SK-N-SH (cell line): Measurements from ENCODE around the gene SERPINB8. TPM values are rescaled to one million over a fixed set of nuclear protein-coding genes. Genes with fewer than 3 reads are reported as not detected.

ENCODE experiments used
- CTCF ChIA-PET: fragments of 300-600, 350-600 bp; formaldehyde crosslinking; extraction: SDS; loops from one replicate; lab custom pipeline; 2021; lab: Yijun Ruan, JAX
- POLR2A ChIA-PET: fragments of 350-600 bp; sonication (Branson Sonifier 250); formaldehyde crosslinking; extraction: SDS; loops from one replicate; lab custom pipeline; 2020; ENCODE audit warnings: antibody characterized with exemption, inconsistent platforms; lab: Yijun Ruan, JAX
- DNase-seq: peaks from one replicate; pipeline ENCODE4 v3.0.0; 2012
- H2AFZ ChIP-seq: fragments of 200-600 bp; sonication (generic); 2 replicates; pipeline ENCODE4 v1.8.1; 2016; ENCODE audit warnings: antibody characterized with exemption, mild to moderate bottlenecking, low read depth
- H3F3A ChIP-seq: fragments of 200-600 bp; sonication (generic); replicated peaks from 2 replicates; pipeline ENCODE3; 2016; ENCODE audit warnings: antibody characterized with exemption, mild to moderate bottlenecking; ENCODE audit not compliant: insufficient read depth
- H3K27ac ChIP-seq, 2 experiments: fragments of 200-500 bp in 1 of 2; fragments of 200-600 bp in 1 of 2; sonication (Bioruptor generic) in 1 of 2; sonication (generic), shearing (Covaris generic) in 1 of 2; 2 replicates each; pipeline versions ENCODE4 v1.5.1 to v1.6.1; 2014 to 2016; ENCODE audit warnings: low read depth in 2 of 2, inconsistent platforms in 1 of 2, low read length in 1 of 2, mild to moderate bottlenecking in 1 of 2, mixed read lengths in 1 of 2
- H3K27me3 ChIP-seq: fragments of 200-600 bp; sonication (generic), shearing (Covaris generic); 2 replicates; pipeline ENCODE4 v1.6.1; 2016; ENCODE audit warnings: mixed run types; ENCODE audit not compliant: insufficient read depth
- H3K36me3 ChIP-seq, 2 experiments: fragments of 200-500 bp in 1 of 2; fragments of 200-600 bp in 1 of 2; sonication (Bioruptor generic) in 1 of 2; sonication (generic) in 1 of 2; replicated peaks in 1 of 2; 2 replicates each; pipeline versions ENCODE3 to v1.5.1; 2014 to 2016; ENCODE audit warnings: low read length in 1 of 2, mild to moderate bottlenecking in 1 of 2; ENCODE audit not compliant: insufficient read depth in 2 of 2, control insufficient read depth in 1 of 2
- H3K4me1 ChIP-seq, 2 experiments: fragments of 200-500 bp in 1 of 2; fragments of 200-600 bp in 1 of 2; sonication (Bioruptor generic) in 1 of 2; sonication (generic), shearing (Covaris generic) in 1 of 2; 2 replicates each; pipeline versions ENCODE4 v1.5.1 to v1.6.1; 2014 to 2016; ENCODE audit warnings: low read depth in 1 of 2, low read length in 1 of 2, mixed run types in 1 of 2; ENCODE audit not compliant: insufficient read depth in 2 of 2, control insufficient read depth in 1 of 2
- H3K4me2 ChIP-seq: fragments of 200-600 bp; sonication (generic), shearing (Covaris generic); 2 replicates; pipeline ENCODE4 v1.6.1; 2017; ENCODE audit warnings: mixed run types
- H3K4me3 ChIP-seq, 2 experiments: fragments of 200-500 bp in 1 of 2; fragments of 200-600 bp in 1 of 2; sonication (Bioruptor generic) in 1 of 2; sonication (generic), shearing (Covaris generic) in 1 of 2; 2 replicates each; pipeline versions ENCODE4 v1.5.1 to v1.8.1; 2014 to 2016; ENCODE audit warnings: low read depth in 2 of 2, inconsistent platforms in 1 of 2, low read length in 1 of 2, mild to moderate bottlenecking in 1 of 2, mixed read lengths in 1 of 2, moderate library complexity in 1 of 2
- H3K79me2 ChIP-seq: fragments of 200-600 bp; sonication (generic); 2 replicates; pipeline ENCODE4 v1.8.1; 2017; ENCODE audit warnings: mild to moderate bottlenecking; ENCODE audit not compliant: insufficient read depth
- H3K9ac ChIP-seq: fragments of 200-600 bp; sonication (generic); 2 replicates; pipeline ENCODE4 v1.6.1; 2017; ENCODE audit warnings: mixed run types
- H3K9me2 ChIP-seq: fragments of 200-600 bp; sonication (generic); 2 replicates; pipeline ENCODE4 v1.6.1; 2017; ENCODE audit warnings: mixed run types
- H3K9me3 ChIP-seq: fragments of 200-600 bp; sonication (generic); 2 replicates; pipeline ENCODE4 v1.6.1; 2017; ENCODE audit warnings: mixed run types, mild to moderate bottlenecking, moderate library complexity
- H4K20me1 ChIP-seq: fragments of 200-600 bp; sonication (generic); 2 replicates; pipeline ENCODE4 v1.6.1; 2017; ENCODE audit warnings: mild to moderate bottlenecking, mixed run types; ENCODE audit not compliant: insufficient read depth
- ELF1 ChIP-seq: IDR thresholded peaks from 2 replicates; pipeline ENCODE4 v1.4.0; 2012
- FOXM1 ChIP-seq: IDR thresholded peaks from 2 replicates; pipeline ENCODE4 v1.4.0; 2012; ENCODE audit warnings: low read depth, mild to moderate bottlenecking
- GABPA ChIP-seq: IDR thresholded peaks from 2 replicates; pipeline ENCODE4 v1.4.0; 2012; ENCODE audit warnings: low read depth, mild to moderate bottlenecking
- RAD21 ChIP-seq: IDR thresholded peaks from 2 replicates; pipeline ENCODE4 v1.6.1; 2012; ENCODE audit warnings: mild to moderate bottlenecking, low read length
- RXRA ChIP-seq: IDR thresholded peaks from 2 replicates; pipeline ENCODE4 v1.4.0; 2012; ENCODE audit warnings: low read depth, mild to moderate bottlenecking, borderline replicate concordance
- SIN3A ChIP-seq: IDR thresholded peaks from 2 replicates; pipeline ENCODE4 v1.6.1; 2012; ENCODE audit warnings: low read depth, mild to moderate bottlenecking, low read length, moderate library complexity, borderline replicate concordance
- YY1 ChIP-seq: IDR thresholded peaks from 2 replicates; pipeline ENCODE4 v1.4.0; 2012; ENCODE audit warnings: low read depth, mild to moderate bottlenecking
- WGBS: methylation state at CpG from one replicate; pipeline ENCODE4 v1.1.6; 2017; ENCODE audit warnings: low lambda C conversion rate; 5-methylcytosine and 5-hydroxymethylcytosine counted together
- polyA plus RNA-seq, 3 experiments: library from polyadenylated mRNA; depleted of rRNA; stranded (reverse); fragments of >200 nt; gene quantifications; 2 replicates each; pipeline ENCODE4 v1.2.3, GENCODE V29; 2012
- TF ChIP-seq, protein P1 (sequence below): fragments of 200-600 bp; sonication (generic); IDR thresholded peaks from 2 replicates; pipeline ENCODE4 v1.6.1; 2017; ENCODE audit warnings: antibody characterized with exemption, mild to moderate bottlenecking, moderate library complexity
- TF ChIP-seq, protein P2 (sequence below): IDR thresholded peaks from 2 replicates; pipeline ENCODE4 v1.6.1; 2012; ENCODE audit warnings: mild to moderate bottlenecking, low read depth, low read length, moderate library complexity

Gene SERPINB8
- polyA plus RNA-seq, 1 of the 3 experiments (the other 2 are of a cell fraction) = 3.4 TPM

DNA sequence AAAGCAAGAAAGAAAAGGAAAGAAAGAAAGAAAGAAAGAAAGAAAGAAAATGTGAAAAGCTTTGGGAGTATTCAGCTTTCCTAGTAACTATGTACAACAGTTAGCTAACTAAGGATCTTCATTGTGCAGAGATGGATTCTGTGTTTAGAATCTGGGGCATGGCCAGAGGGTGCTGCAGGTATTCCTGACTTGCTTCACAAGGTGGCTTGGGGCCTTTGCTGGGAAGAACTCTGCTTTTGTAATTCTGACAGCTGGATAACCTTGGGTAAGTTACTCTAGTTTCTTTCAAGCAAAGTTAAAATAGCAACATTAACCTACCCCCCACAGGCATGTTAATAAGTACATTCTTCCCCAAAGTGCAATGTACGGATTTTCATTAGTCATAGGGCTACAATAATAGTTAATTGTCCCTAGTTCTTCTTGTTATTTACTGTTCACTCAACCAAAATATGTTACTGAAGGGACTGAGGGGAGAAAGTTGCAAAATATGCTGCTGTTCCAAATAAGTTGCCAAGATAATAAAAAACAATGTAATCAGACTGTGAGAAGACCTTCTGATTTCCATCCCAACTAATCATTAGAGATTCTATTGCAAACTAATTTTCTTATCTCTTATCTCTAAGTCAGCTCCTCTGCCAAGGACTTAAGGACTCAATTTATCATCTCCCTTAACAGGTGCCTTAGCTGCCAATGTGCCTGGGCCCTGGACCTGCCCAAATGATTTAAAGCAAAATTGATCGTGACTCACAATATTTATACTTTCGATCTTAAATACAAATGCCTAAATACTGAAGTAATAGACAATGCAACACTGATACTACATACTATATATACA lies 50.3 kb downstream of the SERPINB8 start:
- no peaks in the 10 kb centered on the region for H3K4me1 ChIP-seq
- CTCF ChIA-PET = interaction anchor here (0.7 to 1.3 kb wide), 4 partner anchors 8 to 16 kb away, joined by 3 to 4 read pairs (median 3); no protein-coding TSS in a partner anchor
- no peaks in the 10 kb centered on the region for H4K20me1 ChIP-seq
- 46% methylated on average over 3 of the region's 3 CpGs for WGBS
- no peaks in the 10 kb centered on the region for H3F3A ChIP-seq
- H3K79me2 ChIP-seq = no peaks in the 10 kb centered on the region
- H3K9me2 ChIP-seq = no peaks in the 10 kb centered on the region
- no peaks in the 10 kb centered on the region for H3K27me3 ChIP-seq
- H3K9me3 ChIP-seq = no peaks in the 10 kb centered on the region
- H3K36me3 ChIP-seq = no peaks in the 10 kb centered on the region
- no peak for TF ChIP-seq ELF1
- TF ChIP-seq SIN3A = no peak
- TF ChIP-seq RXRA = no peak
- TF ChIP-seq FOXM1 = no peak
- no peak for TF ChIP-seq RAD21
- TF ChIP-seq YY1 = no peak
- TF ChIP-seq GABPA = no peak
- TF ChIP-seq, protein P1, sequence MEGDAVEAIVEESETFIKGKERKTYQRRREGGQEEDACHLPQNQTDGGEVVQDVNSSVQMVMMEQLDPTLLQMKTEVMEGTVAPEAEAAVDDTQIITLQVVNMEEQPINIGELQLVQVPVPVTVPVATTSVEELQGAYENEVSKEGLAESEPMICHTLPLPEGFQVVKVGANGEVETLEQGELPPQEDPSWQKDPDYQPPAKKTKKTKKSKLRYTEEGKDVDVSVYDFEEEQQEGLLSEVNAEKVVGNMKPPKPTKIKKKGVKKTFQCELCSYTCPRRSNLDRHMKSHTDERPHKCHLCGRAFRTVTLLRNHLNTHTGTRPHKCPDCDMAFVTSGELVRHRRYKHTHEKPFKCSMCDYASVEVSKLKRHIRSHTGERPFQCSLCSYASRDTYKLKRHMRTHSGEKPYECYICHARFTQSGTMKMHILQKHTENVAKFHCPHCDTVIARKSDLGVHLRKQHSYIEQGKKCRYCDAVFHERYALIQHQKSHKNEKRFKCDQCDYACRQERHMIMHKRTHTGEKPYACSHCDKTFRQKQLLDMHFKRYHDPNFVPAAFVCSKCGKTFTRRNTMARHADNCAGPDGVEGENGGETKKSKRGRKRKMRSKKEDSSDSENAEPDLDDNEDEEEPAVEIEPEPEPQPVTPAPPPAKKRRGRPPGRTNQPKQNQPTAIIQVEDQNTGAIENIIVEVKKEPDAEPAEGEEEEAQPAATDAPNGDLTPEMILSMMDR = no peak
- TF ChIP-seq, all 33 proteins: peak for 0
- POLR2A ChIA-PET = no interaction called here
- Histone ChIP-seq H3K9ac (no peak overlapping the region), H3K27ac (no peak overlapping the region), H2AFZ (no peak overlapping the region), H3K4me2 (no peak overlapping the region), H3K4me3 (no peak overlapping the region)
- DNase-seq = no peak

DNA sequence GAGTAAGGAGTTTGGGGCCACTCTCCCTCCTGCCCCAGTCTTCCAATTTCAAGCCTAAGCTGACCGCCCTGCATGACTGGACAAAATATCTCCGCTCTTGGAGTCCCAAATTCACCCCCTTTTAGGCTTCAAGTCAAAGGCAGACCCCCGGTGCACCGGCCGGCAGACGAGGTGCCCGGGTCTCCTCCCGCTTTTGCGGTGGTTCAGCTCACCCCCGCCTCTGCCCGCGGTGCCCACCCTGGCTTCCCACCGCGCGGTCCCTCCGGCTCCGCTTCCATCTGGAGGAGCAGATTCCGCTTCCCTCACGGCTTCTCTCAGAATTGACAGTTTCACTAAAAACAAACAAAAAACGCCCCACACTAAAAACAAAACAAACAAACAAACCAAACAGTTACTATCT lies 56.5 kb downstream of the SERPINB8 start:
- Histone ChIP-seq H3K9ac (no peak overlapping the region), H3K4me1 (no peaks in the 10 kb centered on the region), H3K9me2 (no peaks in the 10 kb centered on the region), H2AFZ (no peak overlapping the region), H3K4me2 (no peak overlapping the region), H3K4me3 (no peak overlapping the region), H3F3A (no peaks in the 10 kb centered on the region), H4K20me1 (no peaks in the 10 kb centered on the region), H3K27ac (no peak overlapping the region), H3K79me2 (no peaks in the 10 kb centered on the region), H3K36me3 (no peaks in the 10 kb centered on the region), H3K9me3 (no peaks in the 10 kb centered on the region), H3K27me3 (no peaks in the 10 kb centered on the region)
- ChIA-PET CTCF (interaction anchor here (0.7 to 1.2 kb wide), 2 partner anchors 9 to 75 kb away, joined by 3 to 4 read pairs; no protein-coding TSS in a partner anchor), POLR2A (no interaction called here)
- WGBS = 89% methylated on average over 19 of the region's 20 CpGs
- no peak for DNase-seq
- TF ChIP-seq, protein P2, sequence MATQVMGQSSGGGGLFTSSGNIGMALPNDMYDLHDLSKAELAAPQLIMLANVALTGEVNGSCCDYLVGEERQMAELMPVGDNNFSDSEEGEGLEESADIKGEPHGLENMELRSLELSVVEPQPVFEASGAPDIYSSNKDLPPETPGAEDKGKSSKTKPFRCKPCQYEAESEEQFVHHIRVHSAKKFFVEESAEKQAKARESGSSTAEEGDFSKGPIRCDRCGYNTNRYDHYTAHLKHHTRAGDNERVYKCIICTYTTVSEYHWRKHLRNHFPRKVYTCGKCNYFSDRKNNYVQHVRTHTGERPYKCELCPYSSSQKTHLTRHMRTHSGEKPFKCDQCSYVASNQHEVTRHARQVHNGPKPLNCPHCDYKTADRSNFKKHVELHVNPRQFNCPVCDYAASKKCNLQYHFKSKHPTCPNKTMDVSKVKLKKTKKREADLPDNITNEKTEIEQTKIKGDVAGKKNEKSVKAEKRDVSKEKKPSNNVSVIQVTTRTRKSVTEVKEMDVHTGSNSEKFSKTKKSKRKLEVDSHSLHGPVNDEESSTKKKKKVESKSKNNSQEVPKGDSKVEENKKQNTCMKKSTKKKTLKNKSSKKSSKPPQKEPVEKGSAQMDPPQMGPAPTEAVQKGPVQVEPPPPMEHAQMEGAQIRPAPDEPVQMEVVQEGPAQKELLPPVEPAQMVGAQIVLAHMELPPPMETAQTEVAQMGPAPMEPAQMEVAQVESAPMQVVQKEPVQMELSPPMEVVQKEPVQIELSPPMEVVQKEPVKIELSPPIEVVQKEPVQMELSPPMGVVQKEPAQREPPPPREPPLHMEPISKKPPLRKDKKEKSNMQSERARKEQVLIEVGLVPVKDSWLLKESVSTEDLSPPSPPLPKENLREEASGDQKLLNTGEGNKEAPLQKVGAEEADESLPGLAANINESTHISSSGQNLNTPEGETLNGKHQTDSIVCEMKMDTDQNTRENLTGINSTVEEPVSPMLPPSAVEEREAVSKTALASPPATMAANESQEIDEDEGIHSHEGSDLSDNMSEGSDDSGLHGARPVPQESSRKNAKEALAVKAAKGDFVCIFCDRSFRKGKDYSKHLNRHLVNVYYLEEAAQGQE = no peak
- TF ChIP-seq FOXM1 (no peak), RAD21 (no peak)
